ENCODE results near the gene GPR157.
"Not testable (repeated sequence)": the region's sequence is repeated elsewhere in the genome, so short reads cannot be mapped to it uniquely, and the experiment has no call there.

The GPR157 gene

GRCh38 chr1:9133870-9134585 lies 5.1 kb upstream of the GPR157 start:
- TF ChIP-seq CTCF (IDR thresholded peaks at IDR 0.05; ENCODE audit: low read depth, low read length), result no peak
- H3K4me1 ChIP-seq, result no peaks in the 10 kb centered on the region
- no peak overlapping the region for H3K4me3 ChIP-seq (ENCODE audit: low read depth, low read length)
- no peak for DNase-seq
- no peaks in the 10 kb centered on the region for H3K36me3 ChIP-seq
- no peaks in the 10 kb centered on the region for H3K9me3 ChIP-seq
- H3K27me3 ChIP-seq, result no peaks in the 10 kb centered on the region

GRCh38 chr1:9129266-9130041 lies 552 bp upstream of the GPR157 start:
- H3K27me3 ChIP-seq, result no peaks in the 10 kb centered on the region
- no peaks in the 10 kb centered on the region for H3K4me1 ChIP-seq
- no peak for TF ChIP-seq CTCF (IDR thresholded peaks at IDR 0.05; ENCODE audit: low read depth, low read length)
- H3K4me3 ChIP-seq (ENCODE audit: low read depth, low read length), result peak overlapping the region; percentile 24
- H3K9me3 ChIP-seq, result no peaks in the 10 kb centered on the region
- DNase-seq, result peak; percentile 76
- H3K36me3 ChIP-seq, result no peaks in the 10 kb centered on the region

GRCh38 chr1:9128166-9128519 lies 759 bp downstream of the GPR157 start:
- Histone ChIP-seq H3K27me3 (no peaks in the 10 kb centered on the region), H3K4me1 (no peaks in the 10 kb centered on the region), H3K36me3 (no peaks in the 10 kb centered on the region), H3K9me3 (no peaks in the 10 kb centered on the region), H3K4me3 (ENCODE audit: low read depth, low read length) (peak overlapping the region; percentile 49)
- TF ChIP-seq CTCF (IDR thresholded peaks at IDR 0.05; ENCODE audit: low read depth, low read length), result no peak
- DNase-seq, result no peak

GRCh38 chr1:9127395-9128165 lies 1.3 kb downstream of the GPR157 start:
- no peaks in the 10 kb centered on the region for H3K9me3 ChIP-seq
- H3K4me3 ChIP-seq (ENCODE audit: low read depth, low read length), result no peak overlapping the region
- H3K27me3 ChIP-seq, result no peaks in the 10 kb centered on the region
- no peaks in the 10 kb centered on the region for H3K4me1 ChIP-seq
- no peaks in the 10 kb centered on the region for H3K36me3 ChIP-seq
- DNase-seq, result no peak
- TF ChIP-seq CTCF (IDR thresholded peaks at IDR 0.05; ENCODE audit: low read depth, low read length), result no peak

- DNase-seq, result no peak
- TF ChIP-seq CTCF (IDR thresholded peaks at IDR 0.05; ENCODE audit: low read depth, low read length), result no peak
- Histone ChIP-seq H3K4me1 (no peaks in the 10 kb centered on the region), H3K36me3 (no peaks in the 10 kb centered on the region), H3K4me3 (ENCODE audit: low read depth, low read length) (no peak overlapping the region), H3K27me3 (no peaks in the 10 kb centered on the region), H3K9me3 (no peaks in the 10 kb centered on the region)
Measured at GRCh38 chr1:9126511-9126910, 2.4 kb downstream of the GPR157 start.

- DNase-seq; H3K9me3 ChIP-seq; H3K27me3 ChIP-seq; H3K4me1 ChIP-seq; H3K4me3 ChIP-seq (ENCODE audit: low read depth, low read length); H3K36me3 ChIP-seq: not testable (repeated sequence)
Measured at GRCh38 chr1:9125847-9126246, 3.1 kb downstream of the GPR157 start.

Data from BE2C (cell line).